Measurements from ENCODE around the gene A4GALT.

Gene A4GALT

DNA sequence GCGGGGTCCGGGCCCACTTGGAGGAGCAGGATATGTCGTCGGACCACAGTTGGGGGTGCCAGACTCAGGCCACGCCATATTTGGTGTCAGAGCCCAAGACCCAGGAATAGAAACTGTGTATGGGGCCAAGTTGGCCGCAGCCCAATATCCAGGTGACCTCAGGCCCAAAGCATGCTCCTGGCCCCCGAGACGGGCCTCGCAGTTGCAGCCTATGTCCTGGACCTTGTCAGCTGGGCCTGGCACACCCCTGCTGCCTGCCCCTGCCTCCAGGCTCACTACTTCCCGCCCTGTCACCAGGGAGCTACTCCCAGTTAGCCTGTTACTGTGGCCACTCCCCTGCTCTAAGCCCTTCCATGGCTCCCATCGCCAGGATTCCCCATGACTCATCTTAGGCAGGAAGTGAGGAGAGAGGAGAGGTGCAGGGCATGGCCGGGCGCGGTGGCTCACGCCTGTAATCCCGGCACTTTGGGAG is 23.1 kb downstream of the A4GALT start:
- DNase-seq (ENCODE audit: insufficient read length) (no peak), FAIRE-seq (no peak)
- TF ChIP-seq TAF1 (IDR thresholded peaks at IDR 0.05; ENCODE audit: borderline replicate concordance, low read depth, low read length) (no peak), POLR2AphosphoS5 (IDR thresholded peaks at IDR 0.05; ENCODE audit: low read depth, low read length) (no peak), POLR2A (IDR thresholded peaks at IDR 0.05; ENCODE audit: low read depth, low read length) (no peak)

DNA sequence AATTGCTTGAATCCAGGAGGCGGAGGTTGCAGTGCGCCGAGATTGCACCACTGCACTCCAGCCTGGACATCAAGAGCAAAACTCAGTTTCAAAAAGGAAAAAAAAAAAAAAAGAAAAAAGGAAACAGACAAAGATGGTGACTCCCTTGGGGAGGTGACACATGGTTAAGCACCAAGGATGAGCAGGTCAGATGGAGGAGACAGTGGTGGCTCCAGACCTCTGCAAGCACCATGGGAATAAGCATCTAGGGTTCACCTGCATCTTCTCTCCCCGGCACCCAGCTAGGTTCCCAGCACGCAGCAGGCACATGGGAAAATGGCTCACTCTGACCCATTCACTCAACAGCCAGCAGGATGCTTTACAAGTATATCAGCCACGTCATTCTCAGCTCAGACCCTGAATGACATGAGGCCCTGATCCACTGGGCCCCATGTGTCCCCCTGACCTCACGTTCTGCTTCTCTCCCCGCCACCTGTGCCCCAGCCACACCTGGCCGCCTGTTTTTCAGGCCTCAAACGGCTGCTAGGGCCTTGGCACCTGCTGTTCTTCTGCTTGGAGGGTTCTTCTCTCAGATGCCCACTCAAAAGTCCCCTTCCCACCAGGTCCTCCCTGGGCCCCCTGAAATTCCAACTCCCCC is 24.2 kb downstream of the A4GALT start:
- no peak for DNase-seq (ENCODE audit: insufficient read length)
- FAIRE-seq = no peak
- TF ChIP-seq POLR2AphosphoS5 (IDR thresholded peaks at IDR 0.05; ENCODE audit: low read depth, low read length) (no peak), POLR2A (IDR thresholded peaks at IDR 0.05; ENCODE audit: low read depth, low read length) (no peak)

DNA sequence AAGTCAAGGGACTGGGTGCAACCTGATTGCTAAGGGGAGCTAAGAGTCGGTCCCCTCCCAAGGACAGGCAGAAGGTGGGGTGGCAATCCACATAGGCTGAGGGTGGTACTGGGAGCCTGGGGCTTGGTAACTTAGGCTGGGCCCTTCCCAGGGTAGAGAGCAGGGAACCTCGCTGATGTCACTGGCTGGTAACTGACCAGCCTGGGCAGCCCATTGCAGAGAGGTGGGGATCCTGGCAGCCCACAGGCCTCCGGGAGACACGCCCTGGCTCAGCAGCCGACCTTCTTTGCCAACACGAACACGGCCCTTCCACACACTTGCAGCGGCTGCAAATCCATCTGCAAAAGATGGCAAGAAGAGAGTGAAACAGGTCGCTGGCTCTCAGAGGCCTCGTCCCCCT is 25.4 kb downstream of the A4GALT start:
- FAIRE-seq = no peak
- no peak for TF ChIP-seq POLR2A (IDR thresholded peaks at IDR 0.05; ENCODE audit: low read depth, low read length)
- TF ChIP-seq TAF1 (IDR thresholded peaks at IDR 0.05; ENCODE audit: borderline replicate concordance, low read depth, low read length) = no peak
- TF ChIP-seq POLR2AphosphoS5 (IDR thresholded peaks at IDR 0.05; ENCODE audit: low read depth, low read length) = no peak

DNA sequence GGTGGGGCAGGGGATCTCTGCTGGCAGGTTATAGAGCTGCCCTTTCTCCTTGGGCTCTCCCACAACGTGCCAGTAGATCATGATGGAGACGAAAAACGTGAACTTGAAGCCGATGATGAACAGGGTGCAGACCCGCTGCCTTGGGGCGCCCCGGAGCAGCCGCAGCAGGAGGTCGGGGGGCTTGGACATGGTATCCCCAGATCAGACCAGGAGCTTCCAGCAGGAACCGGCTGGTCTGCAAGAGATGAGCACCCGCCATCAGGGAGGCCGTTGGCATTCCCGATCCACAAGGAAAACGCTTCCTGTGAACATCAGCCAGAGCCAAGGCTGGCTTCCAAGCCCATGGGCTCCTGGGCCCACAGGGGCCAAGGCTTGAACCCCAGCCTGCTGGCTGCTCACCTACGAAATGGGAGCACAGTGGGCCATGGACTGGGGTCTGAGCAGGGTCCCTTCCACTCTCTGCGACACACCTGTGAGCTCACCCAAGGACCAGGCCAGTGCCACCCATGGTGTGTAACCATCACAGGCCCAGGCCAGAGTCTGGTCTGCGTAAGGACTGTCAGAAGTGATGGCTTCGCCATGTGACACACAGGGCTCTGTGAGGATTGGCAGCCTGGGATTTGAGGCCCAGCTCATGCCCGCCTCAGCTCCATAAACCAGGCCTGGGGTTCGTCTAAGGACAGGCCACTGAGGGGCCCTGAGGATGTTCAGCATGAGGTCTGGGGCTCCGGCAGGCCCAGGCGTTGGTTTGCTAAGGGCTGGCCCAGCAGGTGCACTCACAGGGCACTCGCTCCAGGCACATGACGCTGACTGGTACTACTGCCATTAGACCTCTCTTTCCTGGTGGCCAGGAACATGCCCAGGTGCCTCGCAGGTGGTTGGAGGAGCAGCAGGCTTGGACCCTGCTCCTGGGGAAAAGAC is 26.6 kb downstream of the A4GALT start:
- no peak for FAIRE-seq
- no peak for DNase-seq (ENCODE audit: insufficient read length)
- TF ChIP-seq POLR2A (IDR thresholded peaks at IDR 0.05; ENCODE audit: low read depth, low read length) (no peak), TAF1 (IDR thresholded peaks at IDR 0.05; ENCODE audit: borderline replicate concordance, low read depth, low read length) (no peak), POLR2AphosphoS5 (IDR thresholded peaks at IDR 0.05; ENCODE audit: low read depth, low read length) (no peak)

More for the DNA sequence above, 25.4 kb downstream of the A4GALT start:
- no peak for DNase-seq (ENCODE audit: insufficient read length)

DNA sequence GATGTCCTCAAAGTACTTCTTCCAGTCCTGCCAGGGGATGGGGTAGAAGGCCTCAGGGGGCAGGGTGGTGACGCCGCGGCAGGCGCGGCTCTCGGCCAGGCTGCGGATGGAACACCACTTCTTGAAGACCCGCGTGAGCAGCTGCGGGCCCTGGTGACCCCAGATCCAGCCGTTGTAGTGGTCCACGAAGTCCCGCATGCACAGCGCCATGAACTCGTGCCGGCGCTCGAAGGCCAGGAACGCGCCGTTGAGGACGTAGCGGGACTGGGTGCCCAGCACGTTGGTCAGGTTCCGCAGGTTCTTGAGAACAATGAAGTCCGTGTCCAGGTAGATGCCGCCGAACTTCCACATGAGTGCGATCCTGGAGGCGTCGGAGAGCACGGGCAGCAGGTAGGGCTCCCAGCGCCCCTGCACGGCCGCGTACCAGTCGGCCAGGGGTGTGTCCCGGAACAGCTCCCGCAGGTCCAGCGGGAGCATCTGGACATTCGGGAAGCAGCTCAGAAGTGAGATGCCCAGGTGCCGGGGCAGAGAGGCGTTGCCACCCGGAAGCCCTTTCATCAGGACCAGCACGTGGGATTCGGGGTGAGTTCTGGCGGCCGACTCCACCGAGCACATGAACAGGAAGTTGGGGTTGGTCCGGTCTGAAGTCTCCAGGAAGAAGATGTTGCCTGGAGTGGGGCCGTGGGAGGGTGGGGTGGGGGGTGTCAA is 27.5 kb downstream of the A4GALT start:
- FAIRE-seq (no peak), DNase-seq (ENCODE audit: insufficient read length) (no peak)
- TF ChIP-seq TAF1 (IDR thresholded peaks at IDR 0.05; ENCODE audit: borderline replicate concordance, low read depth, low read length) (no peak), POLR2AphosphoS5 (IDR thresholded peaks at IDR 0.05; ENCODE audit: low read depth, low read length) (no peak), POLR2A (IDR thresholded peaks at IDR 0.05; ENCODE audit: low read depth, low read length) (no peak)

DNA sequence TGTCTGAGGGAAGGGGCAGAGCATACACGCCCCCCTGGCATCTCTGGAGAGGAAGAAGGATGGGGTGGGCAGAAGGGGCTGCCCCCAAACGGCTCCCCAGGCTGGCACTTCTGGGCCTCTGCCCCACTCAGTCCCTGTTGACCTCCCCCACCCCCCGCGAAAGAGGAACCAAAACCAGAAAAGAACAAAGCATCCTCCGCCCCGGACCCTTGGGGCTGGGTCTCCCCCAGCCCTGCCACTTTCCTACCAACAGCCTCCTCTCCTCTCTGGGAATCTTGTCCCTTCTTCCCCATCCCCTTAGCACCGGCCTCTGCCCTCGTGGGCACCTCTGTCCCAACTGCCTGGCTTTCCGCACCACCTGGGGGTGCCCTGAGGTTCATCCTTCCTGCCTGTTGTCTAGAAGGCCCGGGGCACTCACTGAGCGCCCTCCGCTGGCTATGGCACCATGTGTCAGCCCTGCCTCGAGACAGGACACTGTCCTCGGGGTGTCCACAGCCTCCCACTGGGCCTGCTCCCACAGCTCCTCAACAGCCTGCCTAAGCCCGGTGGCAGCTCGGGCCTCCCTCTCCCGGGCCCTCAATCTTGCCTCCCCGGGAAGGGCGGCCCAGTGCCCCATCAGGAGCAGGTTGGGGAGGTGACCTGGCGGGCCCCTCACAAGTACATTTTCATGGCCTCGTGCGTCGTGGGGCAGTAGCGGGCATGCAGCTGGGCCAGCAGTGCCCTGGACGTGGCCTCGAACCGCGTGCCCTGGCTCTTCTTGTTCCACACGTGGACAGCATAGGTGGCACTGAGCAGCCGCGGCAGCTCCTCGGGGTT is 28.2 kb downstream of the A4GALT start:
- TF ChIP-seq POLR2AphosphoS5 (IDR thresholded peaks at IDR 0.05; ENCODE audit: low read depth, low read length) = no peak
- TF ChIP-seq POLR2A (IDR thresholded peaks at IDR 0.05; ENCODE audit: low read depth, low read length) = no peak
- no peak for TF ChIP-seq TAF1 (IDR thresholded peaks at IDR 0.05; ENCODE audit: borderline replicate concordance, low read depth, low read length)
- DNase-seq (ENCODE audit: insufficient read length) (peak; percentile 64), FAIRE-seq (peak; percentile 83)

DNA sequence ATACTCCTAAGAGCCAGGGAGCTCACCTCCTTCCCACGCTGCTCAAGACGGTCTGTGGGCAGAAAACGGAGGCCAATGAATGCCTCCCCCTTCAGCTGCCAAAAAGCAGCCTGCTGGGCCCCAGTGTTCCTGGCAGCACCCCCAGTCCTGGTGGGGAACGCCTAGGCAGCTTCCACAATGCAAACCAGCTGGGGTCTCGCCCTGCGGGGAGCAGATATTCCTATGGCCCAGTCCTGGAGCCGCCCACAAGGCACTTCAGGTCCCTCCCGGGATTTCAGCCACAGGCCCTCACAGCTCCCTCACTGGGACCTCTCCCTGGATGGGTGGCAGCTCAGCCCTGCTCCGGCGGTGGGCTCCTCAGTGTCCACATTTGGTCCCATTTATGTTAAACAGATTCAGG is 29.2 kb downstream of the A4GALT start:
- FAIRE-seq = no peak
- TF ChIP-seq POLR2A (IDR thresholded peaks at IDR 0.05; ENCODE audit: low read depth, low read length) (no peak), TAF1 (IDR thresholded peaks at IDR 0.05; ENCODE audit: borderline replicate concordance, low read depth, low read length) (no peak), POLR2AphosphoS5 (IDR thresholded peaks at IDR 0.05; ENCODE audit: low read depth, low read length) (no peak)
- no peak for DNase-seq (ENCODE audit: insufficient read length)

DNA sequence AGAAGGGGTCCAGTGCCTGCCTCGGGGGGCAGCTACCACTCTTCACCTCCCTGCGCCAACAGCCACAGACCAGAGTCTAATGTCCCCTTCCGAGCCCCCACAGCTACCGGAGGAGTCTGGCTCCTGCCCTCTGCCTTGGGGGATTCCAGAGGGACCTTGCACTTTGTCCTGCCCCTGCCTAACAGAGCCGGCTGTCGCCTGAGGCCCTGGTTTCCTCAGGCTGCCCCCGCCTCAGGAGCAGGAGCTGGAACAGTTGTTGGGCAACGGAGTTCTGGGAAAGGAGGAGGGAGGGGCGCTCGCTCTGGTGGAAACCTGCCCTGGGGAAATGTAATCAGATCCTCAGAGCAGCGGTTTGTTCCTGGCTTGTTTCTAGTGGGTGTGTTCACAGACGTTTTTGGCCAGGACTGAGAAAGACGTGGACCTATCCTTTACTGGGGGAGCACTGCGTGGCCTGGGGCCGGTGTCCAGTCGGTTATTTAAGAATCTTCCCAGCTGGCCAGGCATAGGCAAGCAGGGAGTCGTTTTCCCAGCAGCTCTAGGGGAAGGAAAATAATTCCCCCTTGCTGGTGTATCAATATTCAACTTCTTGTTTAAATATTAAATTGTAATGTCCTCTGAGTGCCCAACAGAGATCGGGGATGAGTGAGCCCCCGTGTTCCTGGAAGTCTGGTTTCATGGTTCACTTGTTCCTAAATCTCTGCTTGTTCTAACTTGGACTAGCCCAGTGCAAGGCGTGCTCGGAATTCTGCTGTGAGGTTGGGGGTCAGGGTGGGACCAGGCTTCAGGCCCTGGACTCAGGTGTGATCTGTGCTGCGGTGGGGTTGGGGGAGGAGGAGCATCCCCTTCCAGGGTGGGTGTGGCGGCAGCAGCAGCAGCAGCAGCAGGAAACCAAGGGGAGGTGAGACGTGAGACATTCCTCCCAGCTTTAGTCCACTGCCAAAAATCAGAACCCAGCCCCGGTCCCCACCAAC is 32.1 kb downstream of the A4GALT start:
- TF ChIP-seq POLR2AphosphoS5 (IDR thresholded peaks at IDR 0.05; ENCODE audit: low read depth, low read length) (no peak), TAF1 (IDR thresholded peaks at IDR 0.05; ENCODE audit: borderline replicate concordance, low read depth, low read length) (no peak), POLR2A (IDR thresholded peaks at IDR 0.05; ENCODE audit: low read depth, low read length) (no peak)
- FAIRE-seq = no peak
- no peak for DNase-seq (ENCODE audit: insufficient read length)

DNA sequence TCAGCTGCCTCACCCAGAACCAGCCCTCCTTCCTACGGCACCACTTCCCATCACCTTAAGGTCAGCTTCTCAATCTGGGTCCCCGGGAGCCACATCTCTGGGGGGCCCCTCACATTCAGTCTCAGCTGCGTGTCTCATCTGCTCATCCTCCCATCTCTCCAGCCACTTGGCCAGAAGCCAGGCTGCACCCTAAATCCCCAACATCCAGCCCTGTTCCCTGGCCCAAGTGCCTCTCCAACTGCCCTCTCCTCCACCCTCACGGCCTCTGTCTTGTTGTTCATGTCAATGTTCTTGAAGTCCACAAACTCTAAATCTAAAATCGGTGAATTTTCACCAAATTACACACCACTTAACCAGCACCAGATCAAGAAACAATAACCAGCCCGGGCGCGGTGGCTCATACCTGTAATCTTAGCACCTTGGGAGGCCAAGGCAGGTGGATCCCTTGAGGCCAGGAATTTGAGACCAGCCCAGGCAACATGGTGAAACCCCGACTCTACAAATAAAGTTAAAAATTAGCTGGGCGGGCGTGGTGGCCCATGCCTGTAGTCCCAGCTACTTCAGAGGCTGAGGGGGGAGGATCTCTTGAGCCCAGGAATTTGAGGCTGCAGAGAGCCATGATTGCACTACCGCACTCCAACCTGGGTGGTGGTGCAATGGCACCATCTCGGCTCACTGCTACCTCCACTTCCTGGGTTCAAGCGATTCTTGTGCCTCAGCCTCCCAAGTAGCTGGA is 33.7 kb downstream of the A4GALT start:
- no peak for DNase-seq (ENCODE audit: insufficient read length)
- FAIRE-seq = no peak
- TF ChIP-seq POLR2AphosphoS5 (IDR thresholded peaks at IDR 0.05; ENCODE audit: low read depth, low read length) = no peak
- no peak for TF ChIP-seq TAF1 (IDR thresholded peaks at IDR 0.05; ENCODE audit: borderline replicate concordance, low read depth, low read length)

Data from GM12892 (cell line).